ENCODE measurements around the gene RERE. TPM values are rescaled to one million over a fixed set of nuclear protein-coding genes. Genes with fewer than 3 reads are reported as not detected.

RERE gene
- total RNA-seq, 1 donor from 2014 or later, result 1,626 TPM

DNA sequence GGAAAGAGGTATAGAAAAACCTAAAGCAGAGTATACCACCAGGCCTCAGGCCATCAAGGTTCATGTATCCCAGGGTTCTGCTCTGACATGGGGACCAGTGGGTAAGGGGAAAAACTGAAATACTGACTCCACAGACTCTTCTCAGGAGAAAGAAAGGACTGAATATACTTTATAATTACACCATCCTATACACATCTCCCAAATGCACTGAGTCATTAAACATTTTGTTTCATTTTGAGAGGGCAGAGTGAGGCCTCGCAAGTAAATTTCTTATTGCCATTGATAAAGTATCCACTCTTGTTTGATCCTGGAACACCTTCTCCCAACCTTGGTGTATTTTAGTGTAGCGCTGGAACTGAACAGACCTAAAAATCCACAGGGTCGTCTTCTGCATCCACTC, 251.6 kb downstream of the RERE start:
- FAIRE-seq (no peak), DNase-seq (ENCODE audit: low spot score in 2 of 2) (no peak)

DNA sequence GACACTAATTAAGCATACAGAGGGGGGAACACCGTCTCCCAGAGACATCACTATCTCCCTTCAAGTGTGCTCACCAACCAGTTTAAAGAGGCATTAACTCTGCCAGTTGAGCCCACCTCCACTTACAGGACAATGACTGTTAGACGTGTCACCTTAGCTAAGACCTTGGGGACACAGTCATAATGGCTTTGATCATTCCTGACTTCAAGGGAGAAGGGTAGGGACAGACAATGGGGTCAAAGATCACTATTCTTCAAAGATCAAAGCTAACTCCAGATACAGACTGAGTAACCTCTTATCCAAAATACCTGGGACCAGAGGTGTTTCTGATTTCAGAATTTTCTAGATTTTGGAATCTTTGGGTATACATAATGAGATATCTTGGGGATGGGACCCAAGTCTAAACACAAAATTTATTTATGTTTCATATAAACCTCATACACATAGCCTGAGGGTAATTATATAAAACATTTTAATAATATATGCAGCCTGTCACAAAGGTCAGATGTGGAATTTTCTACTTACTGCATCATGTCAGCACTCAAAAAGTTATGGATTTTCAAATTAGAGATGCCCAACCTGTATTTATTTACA, 253.4 kb downstream of the RERE start:
- no peak for FAIRE-seq
- DNase-seq (ENCODE audit: low spot score in 2 of 2), result no peak

- DNase-seq (ENCODE audit: low spot score in 2 of 2) (no peak), FAIRE-seq (no peak)
Measured at GRCh38 chr1:8562881-8563865, 254.3 kb downstream of the RERE start.

DNA sequence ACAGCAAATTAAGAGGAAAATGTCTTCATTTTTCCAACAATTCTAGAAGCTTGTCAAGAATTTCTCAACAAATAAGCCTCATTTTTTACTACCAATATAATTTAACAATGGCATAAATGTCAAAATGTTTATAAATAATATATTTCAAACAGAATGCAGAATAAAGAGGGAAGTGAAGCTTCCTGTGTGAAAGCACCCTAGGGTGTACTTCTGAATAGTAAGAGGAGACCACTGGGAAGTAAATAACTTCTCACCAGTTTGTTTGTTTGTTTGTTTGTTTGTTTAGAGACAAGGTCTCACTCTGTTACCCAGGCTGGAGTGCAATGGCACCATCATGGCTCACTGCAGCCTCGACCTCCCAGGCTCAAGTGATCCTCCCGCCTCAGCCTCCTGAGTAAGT, 255.2 kb downstream of the RERE start:
- DNase-seq (ENCODE audit: low spot score in 2 of 2) (no peak), FAIRE-seq (no peak)

DNA sequence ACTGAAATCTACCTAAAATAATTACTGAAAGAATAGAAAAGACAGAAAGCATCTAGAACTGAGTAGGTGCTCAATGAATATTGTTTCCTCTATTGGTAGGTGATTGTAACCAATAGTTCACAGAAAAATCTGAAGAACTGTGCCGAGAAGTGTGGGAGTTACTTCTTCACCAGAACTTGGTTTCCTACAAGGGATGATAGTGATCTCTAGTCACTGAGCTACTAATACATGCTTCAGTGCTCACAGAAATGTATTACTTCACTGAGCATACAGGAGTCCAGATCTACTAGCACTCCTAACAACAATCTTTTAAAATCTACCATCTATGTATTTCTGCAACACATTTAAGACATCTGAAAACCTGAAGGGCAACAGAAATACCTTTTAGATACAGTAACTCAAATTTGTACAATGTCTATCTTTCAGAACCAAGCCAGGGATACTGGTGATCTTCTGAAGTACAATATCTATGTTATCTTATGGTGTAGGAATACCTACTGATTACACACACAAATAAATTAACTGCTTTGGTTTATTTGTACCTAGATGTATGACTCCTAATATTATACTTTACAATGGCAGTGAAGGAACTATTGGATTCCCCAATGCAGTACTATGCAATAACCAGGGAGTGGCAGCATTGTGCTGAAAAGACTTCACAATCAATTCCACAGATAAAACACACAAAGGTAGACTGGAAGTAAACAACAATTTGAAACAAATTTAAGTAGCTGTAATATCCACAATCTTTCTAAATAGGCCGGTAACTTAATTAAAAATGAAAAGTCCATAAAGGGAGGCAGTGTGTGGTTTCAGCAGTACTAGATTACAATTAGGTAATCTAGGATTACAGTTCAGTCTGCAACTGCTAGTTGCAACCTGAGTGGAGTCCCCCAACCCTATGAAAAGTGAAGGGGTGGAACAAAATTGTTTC, 256.6 kb downstream of the RERE start:
- peak; percentile 8 to 14 for DNase-seq (ENCODE audit: low spot score in 2 of 2)
- FAIRE-seq, result no peak

DNA sequence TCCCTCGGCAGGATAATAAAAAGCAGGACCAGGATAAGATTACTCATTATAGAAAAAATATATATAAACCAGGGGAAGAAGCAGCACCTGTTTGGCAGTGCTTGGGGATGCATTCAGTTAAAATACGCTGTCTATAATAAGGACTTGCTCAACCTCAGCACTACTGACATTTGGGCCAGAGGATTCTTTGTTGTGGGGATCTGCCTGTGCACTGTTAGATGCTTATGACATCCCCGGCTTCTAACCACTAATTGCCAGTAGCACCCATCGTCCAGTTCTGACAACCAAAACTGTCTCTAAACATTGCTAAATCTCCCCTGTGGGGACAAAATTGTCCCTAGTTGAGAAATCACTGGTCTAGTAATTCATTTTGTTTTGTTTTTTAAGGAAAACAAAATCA, 257.4 kb downstream of the RERE start:
- DNase-seq (ENCODE audit: low spot score in 2 of 2) (no peak), FAIRE-seq (no peak)

DNA sequence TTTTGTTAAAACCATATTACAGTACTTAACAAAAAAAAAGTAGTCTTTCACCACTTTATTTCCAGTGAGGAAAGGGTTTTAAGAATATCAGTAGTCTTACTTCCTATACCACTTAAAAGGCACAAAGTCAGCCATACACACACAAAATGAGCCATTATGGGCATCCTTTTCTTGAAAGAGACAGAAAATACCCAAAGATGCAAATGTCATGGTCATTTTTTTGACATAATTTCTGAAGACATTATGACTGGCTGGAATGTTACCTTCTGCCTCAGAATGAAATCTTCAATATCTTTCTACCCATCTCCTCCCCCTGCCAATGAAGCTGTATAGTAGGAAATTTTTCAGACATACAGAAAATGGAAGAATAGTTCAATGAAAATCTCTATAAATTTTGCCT, 261.9 kb downstream of the RERE start:
- FAIRE-seq, result no peak

DNA sequence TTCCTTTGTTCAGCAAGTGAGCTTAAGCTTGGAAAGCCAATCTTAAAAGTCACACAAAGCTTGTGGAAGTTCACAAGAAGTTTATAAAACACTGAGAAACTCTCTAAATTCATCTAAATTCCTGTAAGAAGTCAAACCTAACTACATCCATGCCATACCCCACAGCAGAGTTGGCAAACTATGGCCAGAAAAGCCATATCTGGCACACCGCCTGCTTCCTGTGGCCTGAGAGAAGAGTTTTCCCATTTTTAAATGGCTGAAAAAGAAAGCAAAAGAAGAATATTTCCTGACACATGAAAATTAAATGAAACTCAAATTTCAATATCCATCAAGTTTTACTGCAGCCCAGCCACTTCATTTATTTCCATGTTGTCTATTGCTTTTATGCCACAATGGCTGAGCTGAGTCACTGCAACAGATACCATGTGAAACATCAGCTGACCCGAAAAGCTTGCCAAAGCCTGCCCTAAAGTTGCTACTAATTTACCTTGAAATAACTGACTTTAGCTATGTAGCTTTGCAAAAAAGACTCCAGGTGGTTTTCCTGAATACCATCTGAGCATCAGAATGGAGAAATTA, 262.4 kb downstream of the RERE start:
- no peak for DNase-seq (ENCODE audit: low spot score in 2 of 2)

More for the DNA sequence above, 261.9 kb downstream of the RERE start:
- DNase-seq (ENCODE audit: low spot score in 2 of 2), result no peak

DNA sequence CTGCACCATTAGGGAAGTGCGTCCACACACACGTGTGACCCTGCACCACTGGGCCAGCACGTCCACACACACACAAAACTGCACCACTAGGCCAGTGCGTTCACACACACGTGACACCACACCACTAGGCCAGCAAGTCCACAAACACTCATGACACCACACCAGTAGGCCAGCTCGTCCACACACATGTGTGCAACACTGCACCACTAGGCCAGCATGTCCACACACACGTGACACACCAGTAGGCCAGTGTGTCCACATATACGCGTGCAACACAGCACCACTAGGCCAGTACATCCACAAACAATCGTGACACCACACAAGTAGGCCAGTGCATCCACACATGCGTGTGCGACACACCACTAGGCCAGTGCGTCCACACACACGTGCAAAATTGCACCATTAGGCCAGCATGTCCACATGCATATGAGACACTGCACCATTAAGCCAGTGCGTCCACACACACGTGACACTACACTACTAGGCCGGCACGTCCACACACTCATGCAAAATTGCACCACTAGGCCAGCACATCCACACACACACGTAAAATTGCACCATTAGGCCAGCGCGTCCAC, 264.5 kb downstream of the RERE start:
- FAIRE-seq, result no peak

More for the DNA sequence above, 262.4 kb downstream of the RERE start:
- no peak for FAIRE-seq

GRCh38 chr1:8551613-8552489, 265.6 kb downstream of the RERE start:
- FAIRE-seq, result no peak

More for the DNA sequence above, 264.5 kb downstream of the RERE start:
- DNase-seq (ENCODE audit: low spot score in 2 of 2), result no peak

DNA sequence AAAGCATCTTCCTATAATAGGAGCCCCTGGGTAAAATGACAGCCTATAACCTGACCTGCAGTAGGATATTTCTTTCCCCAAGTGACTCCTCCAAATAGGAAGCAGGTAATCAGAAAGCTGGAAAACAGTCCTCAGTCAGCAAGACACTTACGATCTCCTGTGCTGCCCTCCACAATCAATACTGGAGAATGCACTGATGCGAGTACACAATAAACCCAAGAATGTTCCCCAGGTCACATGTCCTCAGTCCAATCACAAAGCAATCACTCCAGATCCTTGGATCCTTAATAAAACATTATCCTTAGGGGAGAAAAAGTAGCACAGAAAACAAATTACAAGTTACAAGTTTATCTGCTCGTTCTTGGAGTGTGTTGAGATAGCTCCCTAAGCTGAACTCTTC, 266.4 kb downstream of the RERE start:
- no peak for FAIRE-seq
- DNase-seq (ENCODE audit: low spot score in 2 of 2), result no peak

More at GRCh38 chr1:8551613-8552489, 265.6 kb downstream of the RERE start:
- DNase-seq (ENCODE audit: low spot score in 2 of 2), result no peak

- DNase-seq (ENCODE audit: low spot score in 2 of 2) (no peak), FAIRE-seq (no peak)
Measured at GRCh38 chr1:8547791-8548190, 269.6 kb downstream of the RERE start.

- FAIRE-seq (no peak), DNase-seq (ENCODE audit: low spot score in 2 of 2) (no peak)
Measured at GRCh38 chr1:8545078-8545477, 272.4 kb downstream of the RERE start.

- FAIRE-seq, result no peak
- DNase-seq (ENCODE audit: low spot score in 2 of 2), result no peak
Measured at GRCh38 chr1:8544644-8545043, 272.8 kb downstream of the RERE start.

GRCh38 chr1:8543965-8544364, 273.5 kb downstream of the RERE start:
- no peak for DNase-seq (ENCODE audit: low spot score in 2 of 2)
- FAIRE-seq, result no peak

- DNase-seq (ENCODE audit: low spot score in 2 of 2) (no peak), FAIRE-seq (no peak)
Measured at GRCh38 chr1:8541961-8542521, 275.4 kb downstream of the RERE start.

GRCh38 chr1:8540971-8541370, 276.5 kb downstream of the RERE start:
- FAIRE-seq, result no peak

DNA sequence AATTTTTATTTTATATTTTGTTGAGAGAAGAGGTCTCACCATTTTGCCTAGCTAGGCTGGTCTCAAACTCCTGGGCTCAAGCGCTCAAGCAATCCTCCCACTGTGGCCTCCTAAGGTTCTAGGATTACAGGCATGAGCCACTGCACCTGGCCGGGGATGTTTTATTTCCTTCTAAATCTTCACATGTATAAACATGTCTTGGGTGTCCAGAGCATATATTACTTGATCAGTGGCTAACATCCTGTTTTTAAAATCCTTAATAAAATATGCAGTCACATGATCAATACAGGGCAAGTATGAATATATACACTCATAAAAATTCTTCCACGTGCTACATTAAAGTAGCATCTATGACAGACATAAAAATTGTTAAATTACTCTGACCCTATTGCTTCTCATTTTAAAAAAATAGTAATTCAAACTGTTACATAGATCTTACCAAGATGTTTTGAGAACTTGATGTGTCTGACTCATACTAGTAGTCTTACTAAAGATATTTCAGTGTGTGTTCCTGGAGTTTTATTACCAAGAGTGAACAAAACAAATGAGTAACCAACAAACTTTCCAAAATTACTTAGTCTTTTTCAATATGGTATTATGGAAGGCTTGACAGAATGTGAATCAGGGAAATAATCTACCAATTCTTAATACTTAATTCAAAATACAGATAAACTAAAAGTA, 277.0 kb downstream of the RERE start:
- no peak for FAIRE-seq
- no peak for DNase-seq (ENCODE audit: low spot score in 2 of 2)

More at GRCh38 chr1:8540971-8541370, 276.5 kb downstream of the RERE start:
- no peak for DNase-seq (ENCODE audit: low spot score in 2 of 2)
